NCI-H774 (cell line): Measurements from ENCODE around the gene CNNM2.
"Not testable (repeated sequence)": the region's sequence is repeated elsewhere in the genome, so short reads cannot be mapped to it uniquely, and the experiment has no call there.

Source experiments
- DNase-seq: peaks from one replicate; lab custom pipeline; 2025; lab: John Stamatoyannopoulos, UW

Gene CNNM2

DNA sequence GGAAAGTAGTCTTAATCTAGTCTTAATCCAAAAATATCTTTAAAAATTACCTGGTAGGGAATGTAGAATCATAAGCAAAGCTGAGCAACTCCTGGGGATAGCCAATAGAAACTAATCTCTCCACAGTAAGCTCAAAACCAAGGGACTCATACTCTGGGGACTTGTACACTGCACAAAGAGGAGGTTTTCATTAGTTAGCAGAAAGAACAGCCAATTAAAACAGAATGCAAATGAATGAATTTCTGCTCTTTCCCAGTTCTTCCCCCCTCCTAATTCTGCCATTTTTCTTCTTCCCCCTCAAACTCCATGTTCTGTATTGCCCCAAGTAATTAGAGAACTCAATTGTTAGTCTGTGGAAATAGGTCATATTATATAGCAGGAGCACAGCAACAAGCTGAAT, 188.4 kb downstream of the CNNM2 start:
- no peak for DNase-seq

DNA sequence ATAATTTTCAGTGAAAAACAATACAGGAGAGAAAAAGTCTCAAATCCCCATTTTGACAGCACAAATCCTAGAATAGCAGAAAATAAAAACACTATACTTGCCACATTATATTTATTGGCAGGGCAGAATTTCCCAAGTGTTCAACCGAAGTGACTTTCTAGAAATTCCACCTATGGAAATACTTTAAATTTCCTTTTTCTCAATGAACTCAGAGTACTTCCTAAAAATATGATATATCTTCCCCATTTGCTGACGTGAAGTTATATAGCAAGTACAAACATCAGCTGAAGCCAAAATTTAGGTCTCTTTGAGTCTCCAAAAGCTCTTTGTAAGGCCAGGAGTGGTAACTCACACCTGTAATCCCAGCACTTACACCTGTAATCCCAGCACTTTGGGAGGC, 191.7 kb downstream of the CNNM2 start:
- DNase-seq = no peak

DNA sequence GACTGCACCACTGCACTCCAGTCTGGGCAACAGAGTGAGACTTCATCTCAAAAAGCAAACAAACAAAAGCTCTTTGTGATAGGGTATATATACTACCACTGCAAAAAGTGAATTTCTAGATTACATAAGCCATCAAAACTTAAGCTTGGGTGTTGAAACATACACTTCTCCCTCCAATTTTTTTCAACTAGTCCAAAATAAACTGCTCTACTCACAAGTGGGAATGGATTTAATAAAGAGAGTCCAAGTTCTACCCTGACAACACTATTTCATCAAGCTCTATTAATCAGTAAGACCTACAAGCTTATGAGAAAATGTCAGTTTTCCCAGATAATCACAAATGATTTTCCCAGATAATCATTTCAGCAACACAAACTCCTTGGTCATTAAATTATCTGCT, 192.3 kb downstream of the CNNM2 start:
- no peak for DNase-seq

- DNase-seq = no peak
These were observed 193.2 kb downstream of the CNNM2 start for GRCh38 chr10:103111031-103111917.

DNA sequence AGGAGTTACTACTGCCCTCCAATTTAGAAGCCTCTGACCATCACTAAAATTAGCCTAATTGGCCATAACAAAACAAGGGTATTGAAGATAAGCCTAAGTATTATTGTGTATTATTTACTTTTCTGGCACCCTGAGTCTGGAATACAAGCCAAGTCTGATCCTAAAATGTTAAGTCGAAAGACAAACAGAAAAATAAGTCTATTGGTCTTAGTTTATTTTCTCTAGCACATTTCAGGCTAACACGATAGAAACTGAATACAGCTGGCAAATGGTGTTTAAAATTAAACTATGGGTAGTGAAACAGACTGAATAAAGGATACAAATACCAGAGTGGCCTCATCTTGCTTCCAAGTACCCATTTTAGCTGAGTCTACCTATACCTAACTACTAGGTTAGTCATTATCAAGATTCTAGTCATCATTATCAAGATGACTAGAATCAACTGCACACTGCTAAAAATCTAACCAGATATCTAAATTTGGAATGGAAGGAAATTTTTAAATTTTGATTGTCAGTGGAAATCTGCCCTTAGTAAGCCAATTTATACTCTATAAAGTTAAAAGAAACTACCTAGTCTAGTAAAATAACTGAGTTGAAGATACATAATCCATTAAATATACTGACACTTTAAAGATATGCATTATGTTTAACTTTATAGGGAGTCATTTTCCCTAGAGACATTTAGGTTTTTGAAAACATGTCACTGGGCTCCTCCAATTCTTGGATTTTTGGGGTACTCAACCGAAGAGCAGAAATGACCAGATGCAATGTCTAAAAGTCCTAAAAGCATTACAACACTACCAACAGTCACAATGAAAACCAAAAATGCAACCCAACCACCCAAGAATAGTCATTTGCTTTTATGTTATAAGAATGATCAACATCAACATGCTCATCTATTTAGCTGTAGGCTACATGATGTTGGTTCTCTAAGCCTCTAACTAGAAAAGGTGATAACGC, 194.1 kb downstream of the CNNM2 start:
- DNase-seq = no peak

GRCh38 chr10:103114876-103115275, 196.8 kb downstream of the CNNM2 start:
- no peak for DNase-seq

DNA sequence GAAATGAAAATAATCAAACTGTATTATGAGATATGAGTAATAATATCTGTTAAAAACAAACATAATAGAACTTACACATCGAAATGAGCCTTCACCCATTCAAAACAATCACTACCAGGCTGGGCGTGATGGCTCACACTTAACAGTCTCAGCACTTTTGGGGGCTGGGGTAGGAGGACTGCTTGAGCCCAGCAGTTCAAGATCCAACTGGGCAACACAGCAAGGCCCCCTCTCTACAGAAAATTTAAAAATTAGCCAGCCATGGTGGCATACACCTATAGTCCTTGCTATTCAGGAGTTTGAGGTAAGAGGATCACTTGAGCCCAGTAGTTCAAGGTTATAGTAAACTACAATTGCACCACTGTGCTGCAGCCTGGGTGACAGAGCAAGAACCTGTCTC, 199.2 kb downstream of the CNNM2 start:
- DNase-seq = no peak

GRCh38 chr10:103120546-103120945, 202.5 kb downstream of the CNNM2 start:
- no peak for DNase-seq

DNA sequence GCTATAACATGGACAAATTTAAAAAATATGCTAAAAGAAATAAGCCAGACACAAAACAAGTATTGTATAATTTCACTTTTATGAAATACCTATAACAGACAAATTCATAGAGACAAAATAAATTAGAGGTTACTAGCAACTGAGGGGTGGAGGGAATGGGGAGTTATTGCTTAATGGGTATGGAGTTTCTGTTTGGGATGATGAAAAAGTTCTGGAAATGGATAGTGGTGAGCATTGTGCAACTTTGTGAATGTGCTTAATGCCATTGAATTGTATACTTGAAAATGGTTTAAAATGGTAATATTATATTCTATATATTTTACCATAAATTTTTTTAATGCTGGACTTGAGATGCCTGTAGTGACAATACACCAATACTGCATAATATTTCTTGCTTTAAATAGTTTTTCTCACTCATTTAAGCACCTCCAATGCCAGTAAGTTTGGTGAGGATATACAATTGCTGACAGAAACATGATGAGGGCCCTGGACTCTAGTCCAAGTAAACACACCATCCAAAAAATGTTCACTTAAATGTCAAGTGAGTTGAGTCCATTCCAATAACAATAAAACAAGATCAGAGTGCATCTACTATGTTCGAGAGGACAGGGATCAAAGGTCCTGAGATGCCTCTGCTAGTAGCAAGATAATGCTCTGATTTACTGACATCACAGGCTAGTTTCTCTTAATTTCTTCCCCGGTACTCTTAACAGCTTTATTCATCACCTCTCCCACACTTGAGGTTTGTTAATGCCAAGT, 203.1 kb downstream of the CNNM2 start:
- DNase-seq = no peak

DNA sequence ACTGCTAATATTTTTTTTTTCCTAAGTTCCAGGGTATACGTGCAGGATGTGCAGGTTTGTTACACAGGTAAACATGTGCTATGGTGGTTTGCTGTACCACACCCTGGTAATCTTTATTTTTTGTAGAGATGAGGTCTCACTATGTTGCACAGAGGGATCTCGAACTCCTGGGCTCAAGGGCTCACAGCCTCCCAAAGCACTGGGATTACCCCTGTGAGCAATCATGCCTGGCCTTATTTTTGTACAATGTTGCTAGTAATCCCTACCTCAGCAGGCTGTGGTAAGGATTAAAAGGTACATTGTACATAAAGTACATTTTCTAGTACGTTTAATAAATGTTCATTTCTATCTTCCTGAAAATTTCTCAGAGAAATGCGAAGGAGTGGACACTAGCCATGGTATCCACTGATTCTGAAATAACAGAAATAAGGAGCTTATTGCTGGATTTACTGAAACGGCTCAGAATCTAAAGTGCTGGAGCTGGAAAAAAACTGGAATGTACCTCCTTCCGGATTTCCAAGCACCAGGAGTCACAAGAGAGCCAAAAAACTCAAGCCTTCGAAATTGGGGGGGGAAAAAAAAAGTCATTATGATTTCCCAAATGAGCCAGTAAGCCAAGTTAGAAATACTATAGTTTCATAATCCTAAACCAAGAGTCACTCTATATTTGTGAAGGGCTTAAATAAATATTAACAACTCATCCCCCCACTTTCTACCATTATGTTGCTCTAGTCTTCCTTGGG, 205.4 kb downstream of the CNNM2 start:
- DNase-seq = no peak

- no peak for DNase-seq
These were observed 206.5 kb downstream of the CNNM2 start for GRCh38 chr10:103124420-103125096.

GRCh38 chr10:103125323-103126267, 207.5 kb downstream of the CNNM2 start:
- DNase-seq = no peak

DNA sequence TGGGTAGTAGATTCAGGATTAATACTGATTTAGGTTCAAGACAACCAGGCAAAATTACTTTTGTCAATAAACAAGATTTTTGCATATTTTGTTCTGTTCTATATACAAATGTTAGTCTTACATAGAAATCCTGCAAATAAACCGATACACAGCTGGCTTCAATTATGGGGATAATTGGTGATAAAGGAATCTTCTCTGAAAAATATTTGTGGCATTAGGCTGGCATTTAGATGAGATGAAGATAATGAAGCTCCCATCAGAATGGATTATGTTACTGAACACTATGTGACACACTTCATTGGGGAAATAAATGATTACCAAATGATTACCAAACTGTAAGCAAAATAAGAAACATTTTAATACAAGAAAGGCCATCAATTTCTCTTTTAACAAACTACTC, 209.1 kb downstream of the CNNM2 start:
- DNase-seq = no peak

- DNase-seq = not testable (repeated sequence)
These were observed 212.1 kb downstream of the CNNM2 start for GRCh38 chr10:103130180-103130579.

DNA sequence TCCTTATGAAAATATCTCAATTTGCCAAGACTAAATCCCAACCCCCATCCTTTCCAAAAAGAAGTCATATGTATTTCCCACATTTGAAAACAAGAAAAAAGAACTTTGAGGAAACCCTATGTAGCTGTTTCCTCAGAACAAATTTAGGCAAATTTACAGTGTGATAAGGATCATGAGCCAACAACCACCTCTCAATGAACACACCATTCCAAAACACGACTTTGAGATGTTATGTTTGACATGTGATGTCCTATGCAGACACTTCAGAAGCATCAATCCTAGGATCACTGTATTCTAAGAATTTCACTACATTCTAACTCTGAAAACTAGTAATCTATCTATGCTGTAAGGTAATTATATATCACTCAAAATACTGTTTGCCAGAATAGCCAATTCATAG, 212.8 kb downstream of the CNNM2 start:
- no peak for DNase-seq

GRCh38 chr10:103135168-103135567, 217.1 kb downstream of the CNNM2 start:
- not testable (repeated sequence) for DNase-seq

GRCh38 chr10:103139803-103140202, 221.7 kb downstream of the CNNM2 start:
- DNase-seq = no peak
